ENCODE data around the gene PSMC5.

GRCh38 chr17:63832455-63832854 lies 5.2 kb downstream of the PSMC5 start:
- no peak for TF ChIP-seq CTCF (IDR thresholded peaks at IDR 0.05)
- no peak for TF ChIP-seq POLR2A (IDR thresholded peaks at IDR 0.05)
- no peak for TF ChIP-seq EP300 (IDR thresholded peaks at IDR 0.05)

All from ovary (tissue), 3 donors.